Gastroesophageal sphincter (tissue), 3 donors: ENCODE results near the gene CMSS1.

Experiments
- EP300 ChIP-seq: sonication (generic); formaldehyde crosslinking; IDR thresholded peaks from one replicate; pipeline ENCODE4 v1.6.1; 2017; ENCODE audit warnings: antibody characterized with exemption, mild to moderate bottlenecking
- POLR2A ChIP-seq, 2 donors: fragments of 450-650 bp; IDR thresholded peaks; one replicate each; pipeline ENCODE4 v1.6.1; 2017; ENCODE audit warnings: antibody characterized with exemption in 2 of 2, mild to moderate bottlenecking in 2 of 2, moderate library complexity in 1 of 2
- POLR2AphosphoS5 ChIP-seq: sonication (generic); formaldehyde crosslinking; IDR thresholded peaks from one replicate; pipeline ENCODE4 v1.6.1; 2017; ENCODE audit warnings: antibody characterized with exemption
- TF ChIP-seq, protein P1 (sequence below), 4 experiments: fragments of 200-600 bp in 2 of 4; fragments of 450-650 bp in 2 of 4; sonication (generic) in 1 of 4; IDR thresholded peaks; one replicate each; pipeline ENCODE4 v1.5.1; 2017 to 2019; ENCODE audit warnings: antibody characterized with exemption in 4 of 4, mild to moderate bottlenecking in 2 of 4, moderate library complexity in 2 of 4

DNA sequence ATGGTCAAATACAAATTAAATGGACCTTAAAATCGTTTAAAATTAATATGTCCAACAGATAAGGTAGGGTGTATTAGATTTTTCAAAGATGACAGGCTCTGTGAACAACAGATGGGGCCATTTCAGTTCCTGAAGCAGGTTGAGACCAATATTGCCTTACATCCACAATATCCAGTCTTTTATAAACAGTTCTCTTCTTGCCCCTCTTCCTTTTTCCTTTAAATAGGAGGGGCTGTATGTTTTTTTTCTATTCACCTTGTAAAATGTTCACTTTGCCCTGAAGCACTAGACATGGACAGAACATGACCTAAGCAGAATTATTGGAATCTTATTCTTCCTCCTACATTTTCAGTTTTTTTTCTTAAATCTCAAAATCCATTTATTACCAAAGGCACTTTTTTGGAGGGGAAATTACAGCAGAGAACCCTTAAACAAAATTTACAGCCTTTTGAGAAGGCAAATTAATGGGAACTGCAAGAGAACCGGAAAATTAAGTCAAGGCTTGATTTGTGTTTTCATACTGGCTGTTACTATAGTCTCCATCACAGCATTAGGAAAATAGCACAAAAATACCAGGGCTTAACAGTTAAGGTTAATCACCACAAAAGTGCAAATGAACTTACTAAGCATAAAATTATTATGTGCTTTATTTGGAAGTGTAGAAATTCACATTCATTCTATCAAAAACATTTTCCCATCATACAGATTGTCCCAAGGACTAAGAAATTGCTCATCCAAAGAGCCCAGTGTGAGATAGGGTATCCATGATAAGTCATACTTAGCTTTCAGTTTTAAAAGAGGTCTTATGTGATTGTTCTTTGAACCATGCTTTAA, 55.8 kb downstream of the CMSS1 start:
- TF ChIP-seq, protein P1, sequence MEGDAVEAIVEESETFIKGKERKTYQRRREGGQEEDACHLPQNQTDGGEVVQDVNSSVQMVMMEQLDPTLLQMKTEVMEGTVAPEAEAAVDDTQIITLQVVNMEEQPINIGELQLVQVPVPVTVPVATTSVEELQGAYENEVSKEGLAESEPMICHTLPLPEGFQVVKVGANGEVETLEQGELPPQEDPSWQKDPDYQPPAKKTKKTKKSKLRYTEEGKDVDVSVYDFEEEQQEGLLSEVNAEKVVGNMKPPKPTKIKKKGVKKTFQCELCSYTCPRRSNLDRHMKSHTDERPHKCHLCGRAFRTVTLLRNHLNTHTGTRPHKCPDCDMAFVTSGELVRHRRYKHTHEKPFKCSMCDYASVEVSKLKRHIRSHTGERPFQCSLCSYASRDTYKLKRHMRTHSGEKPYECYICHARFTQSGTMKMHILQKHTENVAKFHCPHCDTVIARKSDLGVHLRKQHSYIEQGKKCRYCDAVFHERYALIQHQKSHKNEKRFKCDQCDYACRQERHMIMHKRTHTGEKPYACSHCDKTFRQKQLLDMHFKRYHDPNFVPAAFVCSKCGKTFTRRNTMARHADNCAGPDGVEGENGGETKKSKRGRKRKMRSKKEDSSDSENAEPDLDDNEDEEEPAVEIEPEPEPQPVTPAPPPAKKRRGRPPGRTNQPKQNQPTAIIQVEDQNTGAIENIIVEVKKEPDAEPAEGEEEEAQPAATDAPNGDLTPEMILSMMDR (IDR thresholded peaks at IDR 0.05): no peak
- TF ChIP-seq POLR2A (IDR thresholded peaks at IDR 0.05) (no peak), EP300 (no peak), POLR2AphosphoS5 (no peak)
